ENCODE results near the gene TRIM29. TPM values are rescaled to one million over a fixed set of nuclear protein-coding genes. Genes with fewer than 3 reads are reported as not detected.
"Not testable (repeated sequence)": the region's sequence is repeated elsewhere in the genome, so short reads cannot be mapped to it uniquely, and the experiment has no call there.

TRIM29 gene
- polyA plus RNA-seq (ENCODE audit: insufficient read length): 1.8 TPM
- long read RNA-seq, donor 1: 0 reads
- long read RNA-seq, donor 2: 0 reads
- long read RNA-seq, donor 3: 0 reads
- long read RNA-seq, donor 4: 0 reads
- long read RNA-seq, donor 5: 0 reads
- long read RNA-seq, donor 6: 0 reads
- long read RNA-seq, donor 7: 0 reads
- long read RNA-seq, donor 8: 0 reads

DNA sequence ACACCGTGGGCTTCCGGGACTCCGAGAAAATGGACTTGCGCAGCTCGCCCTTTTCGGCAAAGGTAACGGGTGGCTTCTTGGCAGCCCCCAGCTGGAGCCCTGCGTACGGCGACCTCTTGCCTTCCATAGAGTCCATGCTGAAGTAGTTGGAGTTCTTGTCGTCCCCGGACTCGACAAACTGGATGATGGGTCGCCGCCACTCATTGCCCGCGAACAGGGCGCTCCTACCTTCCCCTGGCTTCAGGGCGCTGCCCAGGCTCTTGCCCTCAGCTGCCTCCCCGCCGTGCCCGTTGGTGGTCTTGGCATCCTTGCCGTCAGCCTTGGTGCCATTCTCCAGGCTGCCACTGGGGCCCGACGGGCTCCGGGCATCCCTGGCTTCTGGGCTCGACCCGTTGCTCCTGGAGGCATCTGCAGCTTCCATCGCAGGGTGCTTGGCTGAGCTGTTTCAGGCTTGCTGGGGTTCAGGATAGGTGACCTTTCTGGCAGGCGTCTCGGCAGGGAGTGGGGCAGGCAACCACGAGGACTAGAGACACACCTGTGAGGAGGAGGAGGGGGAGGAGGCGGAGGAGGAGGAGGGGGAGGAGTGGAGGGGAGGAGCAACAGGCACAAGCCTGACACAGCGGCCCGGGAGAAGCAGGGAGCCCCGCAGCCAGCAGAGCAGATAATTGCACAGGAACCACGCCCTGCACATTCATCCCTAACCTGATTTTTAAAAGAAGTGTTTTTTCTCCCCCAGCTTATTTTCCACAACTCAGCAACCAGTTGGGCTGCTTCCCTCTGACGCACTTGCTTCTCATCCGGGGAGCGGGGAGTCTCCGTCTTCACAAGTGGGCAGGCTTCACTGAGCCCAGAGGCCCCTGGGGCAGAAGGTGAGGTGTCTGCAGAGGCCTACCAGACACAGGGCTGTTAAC is at the start of gene TRIM29:
TRIM29 (minus strand) TSS at position 503 of the 911 bp plus-strand sequence; CDS start at position 421, 82 bp downstream.
- peak; percentile 38 for DNase-seq

DNA sequence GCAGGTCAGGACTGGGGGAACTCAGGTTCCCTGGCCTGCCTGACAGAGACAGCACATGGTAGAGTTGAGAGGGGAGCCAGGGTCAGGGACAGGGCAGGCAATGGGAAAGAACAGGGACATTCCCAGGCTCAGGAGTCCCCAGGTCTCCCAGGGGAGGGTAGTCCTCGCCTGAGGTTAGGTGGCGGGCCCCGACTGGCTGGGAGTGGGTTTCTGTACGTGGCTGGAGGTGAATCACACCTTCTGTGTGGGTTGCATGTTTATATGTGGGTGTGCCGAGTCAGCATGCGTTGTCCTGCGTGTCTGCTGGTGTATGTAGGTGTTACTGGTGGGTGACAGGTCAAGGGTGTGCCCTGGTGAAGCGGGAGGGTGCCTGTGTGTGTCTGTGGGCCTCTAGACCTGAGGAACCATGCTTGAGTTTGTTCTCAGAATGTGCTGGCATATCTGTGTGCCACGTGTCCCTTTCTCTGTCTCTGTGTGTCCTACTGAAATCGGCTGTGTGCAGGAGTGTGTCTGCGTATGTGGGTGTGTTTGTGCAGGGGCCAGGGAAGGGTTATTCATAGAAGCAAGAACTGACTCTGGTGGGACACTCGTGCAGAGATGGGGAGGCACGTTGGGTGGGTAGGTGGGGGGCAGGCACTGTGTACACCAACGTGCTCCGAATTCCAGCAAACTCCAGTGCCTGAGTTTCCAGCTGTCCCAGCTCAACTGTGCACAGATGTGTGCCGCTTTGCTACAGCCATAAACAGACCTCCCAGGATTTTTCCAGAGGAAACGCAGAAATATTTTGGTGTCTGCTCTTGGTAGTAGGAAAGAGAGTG is 49.1 kb upstream of the TRIM29 start:
- no peak for DNase-seq

DNA sequence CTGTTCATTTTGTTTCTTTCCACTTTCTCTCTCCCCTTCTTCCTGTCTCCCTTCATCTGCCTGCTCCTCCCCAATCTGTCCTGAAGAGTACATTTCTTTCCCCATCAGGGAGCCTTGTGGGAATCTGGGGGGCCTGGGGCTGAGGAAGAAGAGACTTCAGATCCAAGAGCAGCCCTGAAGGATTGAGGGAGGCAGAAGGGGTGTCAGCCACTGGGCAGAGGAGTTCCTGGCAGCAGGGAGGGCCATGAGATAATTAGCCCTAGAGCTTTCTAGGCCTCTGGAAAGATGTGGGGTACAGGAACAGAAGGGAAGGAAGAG is 48.5 kb upstream of the TRIM29 start:
- DNase-seq: no peak

DNA sequence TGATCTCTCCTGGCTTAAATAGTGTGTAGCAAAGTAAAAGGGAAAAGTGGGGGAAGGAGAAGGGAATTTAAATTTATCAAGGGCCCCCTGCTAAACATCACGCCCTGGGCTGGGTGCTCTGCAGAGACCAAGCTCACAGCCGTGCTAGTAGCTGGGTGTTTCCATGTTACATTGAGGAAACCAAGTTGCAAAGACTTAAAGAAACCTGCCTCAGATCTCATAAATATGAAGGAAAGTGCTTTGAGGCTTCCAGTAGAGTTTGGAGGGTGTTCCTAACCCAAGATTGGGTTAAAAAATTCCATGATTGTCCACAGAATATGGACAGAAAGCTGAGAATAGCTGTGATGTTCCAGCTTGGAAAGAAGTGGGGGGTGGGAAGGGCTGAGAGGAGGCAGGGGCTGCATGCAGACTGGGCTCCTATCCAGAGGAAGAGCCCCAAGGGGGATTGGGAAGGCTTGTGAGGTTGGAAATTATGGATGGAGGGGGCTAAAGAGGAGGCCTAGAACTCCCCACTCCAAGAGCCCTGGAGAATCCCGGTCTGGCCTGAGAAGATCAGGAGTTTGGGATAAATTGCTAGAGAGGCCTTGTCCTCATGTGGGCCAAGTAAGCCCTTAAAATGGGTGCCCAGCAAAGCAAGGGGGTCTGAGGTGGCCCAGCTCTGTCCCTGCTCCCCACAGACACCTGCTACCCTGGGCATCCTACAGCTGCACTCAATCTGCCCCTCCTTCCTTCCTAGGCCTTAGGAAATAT is 48.0 kb upstream of the TRIM29 start:
- no peak for DNase-seq

- peak; percentile 61 for DNase-seq
These were observed 47.2 kb upstream of the TRIM29 start for GRCh38 chr11:120184946-120185705.

DNA sequence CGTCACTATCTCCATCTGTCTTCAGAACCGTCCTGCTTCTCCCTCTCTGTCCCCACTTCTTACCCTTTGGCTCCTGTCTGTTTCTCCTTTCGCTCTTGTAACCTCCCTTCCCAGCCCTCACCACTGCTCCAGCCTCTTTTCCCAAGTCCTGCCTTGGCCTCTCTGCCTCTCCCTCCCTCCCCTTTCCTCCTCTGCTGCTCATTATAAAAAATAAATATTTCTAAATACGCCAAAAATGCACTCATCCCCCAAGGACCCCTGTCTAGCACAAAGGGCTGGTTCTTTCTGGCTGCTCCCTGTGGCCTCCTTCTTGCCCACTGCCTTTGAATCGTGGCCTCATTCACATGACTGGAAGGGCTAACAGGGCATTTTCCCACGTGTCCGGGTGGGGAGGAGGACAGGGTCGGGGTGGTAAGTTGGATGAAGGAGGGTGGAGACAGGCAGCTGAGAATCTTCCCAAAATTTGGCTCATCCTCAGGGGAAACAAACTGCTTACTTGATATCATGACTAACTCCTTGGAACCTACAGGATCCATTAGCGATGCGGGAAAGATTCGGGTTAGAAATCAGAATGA is 46.5 kb upstream of the TRIM29 start:
- no peak for DNase-seq

GRCh38 chr11:120183701-120184141 is 45.8 kb upstream of the TRIM29 start:
- no peak for DNase-seq

- DNase-seq: no peak
These were observed 45.0 kb upstream of the TRIM29 start for GRCh38 chr11:120182790-120183491.

DNA sequence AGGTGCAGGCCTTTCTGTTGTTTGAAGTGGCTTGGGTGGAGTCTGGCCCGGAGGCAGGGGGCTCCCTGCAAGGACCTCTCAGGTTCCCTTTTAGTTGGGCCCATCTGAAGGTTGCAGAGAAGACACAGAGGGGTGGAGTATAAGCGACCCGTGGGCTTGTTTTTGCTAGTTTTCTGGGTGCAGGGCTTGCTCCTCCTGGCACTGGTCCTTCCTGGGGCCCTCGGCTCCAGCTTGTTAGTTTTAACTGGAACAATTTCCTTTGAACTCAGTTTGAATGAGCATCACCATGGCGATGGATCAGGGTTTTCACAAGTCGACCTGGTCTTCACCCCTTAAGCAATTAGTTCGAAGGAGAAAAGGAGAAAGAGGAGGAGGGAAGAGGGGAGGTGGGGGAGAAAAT is 44.5 kb upstream of the TRIM29 start:
- no peak for DNase-seq

GRCh38 chr11:120181376-120181975 is 43.6 kb upstream of the TRIM29 start:
- DNase-seq: no peak

GRCh38 chr11:120180551-120181232 is 42.8 kb upstream of the TRIM29 start:
- DNase-seq: no peak

GRCh38 chr11:120180063-120180462 is 42.1 kb upstream of the TRIM29 start:
- DNase-seq: not testable (repeated sequence)

DNA sequence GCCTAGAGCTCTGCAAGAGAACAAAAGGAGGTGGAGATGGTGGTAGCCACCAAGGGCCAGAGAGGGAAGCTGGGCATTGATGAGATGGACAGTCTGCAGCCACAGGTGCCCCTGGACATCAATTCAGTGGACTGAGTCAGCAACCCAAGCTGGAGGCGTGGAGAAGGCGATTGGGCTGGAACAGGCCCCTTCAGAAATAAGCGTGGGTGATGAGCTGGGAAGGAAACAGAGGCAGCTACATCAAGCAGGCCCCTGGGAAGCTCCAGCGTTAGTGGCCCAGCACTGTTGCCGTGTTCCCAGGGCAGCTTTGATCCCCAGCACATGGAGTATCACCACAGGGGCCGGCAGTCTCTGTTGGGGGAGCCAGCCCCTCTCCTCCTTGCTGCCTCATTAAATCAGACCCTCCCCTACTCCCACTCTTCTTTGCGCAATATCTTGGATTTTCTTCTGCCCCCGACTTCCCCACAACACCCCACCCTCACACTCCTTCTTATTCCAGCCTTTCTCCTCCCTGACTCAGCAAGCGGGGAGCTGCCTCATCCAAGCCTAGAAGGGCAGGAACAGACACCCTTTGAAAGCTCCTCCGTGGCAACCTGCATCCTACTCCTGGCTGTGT is 41.3 kb upstream of the TRIM29 start:
- no peak for DNase-seq

DNA sequence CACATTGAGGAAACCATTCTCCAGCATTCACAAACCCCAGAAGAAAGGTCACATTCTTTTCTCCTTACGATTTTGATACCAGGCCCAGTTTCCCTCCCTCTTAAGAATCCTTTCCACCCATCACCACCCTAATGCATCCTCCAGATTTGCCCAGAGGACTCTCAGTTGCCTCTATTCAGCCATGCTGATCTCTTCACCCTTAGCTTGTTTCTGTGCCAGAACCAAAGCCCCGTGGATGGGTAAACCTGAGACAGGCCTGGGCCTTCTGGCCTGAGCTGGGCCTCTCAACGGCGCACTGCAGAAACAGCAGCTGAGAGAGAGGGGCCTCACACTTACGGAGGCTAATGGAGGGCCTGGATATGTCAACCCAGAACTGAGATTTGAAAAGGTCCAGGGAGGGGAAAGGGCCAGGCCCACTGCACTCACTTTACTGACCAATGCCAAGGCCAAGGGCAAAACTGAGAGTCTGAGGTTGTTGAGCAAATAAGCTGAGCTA is 40.7 kb upstream of the TRIM29 start:
- DNase-seq: no peak

DNA sequence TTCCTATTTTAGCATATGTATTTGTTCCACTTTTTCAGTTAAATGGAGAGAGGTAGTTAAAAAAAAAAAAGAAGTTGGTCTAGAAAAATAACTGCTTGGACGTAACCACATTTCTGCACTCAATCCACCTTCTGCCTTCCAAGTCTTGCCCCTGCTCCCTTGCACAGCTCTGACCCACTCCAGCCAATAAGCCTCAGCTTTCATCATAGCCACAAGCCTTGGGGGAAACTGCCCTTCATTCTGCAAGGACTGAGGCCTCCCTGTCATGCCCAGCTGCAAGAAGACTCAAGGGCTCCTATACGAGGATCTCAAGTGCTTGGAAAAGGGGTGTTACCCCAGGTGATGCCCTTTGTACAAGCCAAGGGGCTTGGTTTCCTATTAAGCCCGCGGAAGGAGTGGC is 37.0 kb upstream of the TRIM29 start:
- DNase-seq: no peak

DNA sequence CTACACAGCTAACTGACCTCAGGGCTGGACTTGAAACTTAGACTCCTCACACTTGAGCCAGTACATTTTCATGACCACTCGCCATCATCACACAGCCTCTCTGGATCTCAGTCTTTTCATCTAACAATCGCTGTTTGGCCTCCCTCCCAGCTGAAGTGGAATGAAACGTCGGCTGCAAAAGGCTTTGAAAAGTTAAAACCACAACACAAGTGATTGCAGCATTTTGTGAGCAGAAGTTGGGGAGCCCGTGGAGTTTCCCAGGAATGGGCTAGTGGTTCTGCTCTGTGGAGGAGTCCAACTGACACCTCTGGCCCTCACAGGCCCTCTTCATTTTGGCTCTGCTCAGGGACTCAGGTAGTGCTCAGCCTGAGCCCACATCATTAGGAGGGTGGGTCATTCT is 35.9 kb upstream of the TRIM29 start:
- DNase-seq: no peak

GRCh38 chr11:120173019-120173705 is 35.2 kb upstream of the TRIM29 start:
- DNase-seq: no peak

Measured in left kidney (tissue), 8 donors.